Dedifferentiated amniotic fluid mesenchymal stem cell (primary cell): ENCODE results near the gene PSME1.

Source experiments
- DNase-seq: peaks from one replicate; pipeline ENCODE4 v3.0.0-alpha.2; 2016; ENCODE audit errors: extremely low spot score

Gene PSME1

GRCh38 chr14:24172261-24172860 is 36.4 kb downstream of the PSME1 start:
- DNase-seq: no peak

DNA sequence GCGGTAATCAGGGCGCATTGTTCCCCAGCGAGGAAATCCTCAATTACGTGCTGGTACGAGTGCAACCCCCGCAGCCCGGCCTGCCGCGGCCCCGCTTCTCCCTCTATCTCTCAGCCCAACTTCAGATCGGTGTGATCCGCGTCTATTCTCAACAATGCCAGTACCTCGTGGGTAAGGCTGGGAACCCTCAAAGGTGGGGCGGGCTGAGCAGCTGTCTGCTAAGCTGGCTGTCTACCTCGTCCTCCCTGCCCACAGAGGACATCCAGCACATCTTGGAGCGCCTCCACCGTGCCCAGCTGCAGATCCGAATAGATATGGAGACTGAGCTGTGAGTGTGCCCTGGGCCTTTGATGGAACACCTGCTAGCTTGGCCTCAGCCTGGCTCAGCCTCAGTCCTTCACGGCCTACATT is 36.9 kb downstream of the PSME1 start:
- no peak for DNase-seq

DNA sequence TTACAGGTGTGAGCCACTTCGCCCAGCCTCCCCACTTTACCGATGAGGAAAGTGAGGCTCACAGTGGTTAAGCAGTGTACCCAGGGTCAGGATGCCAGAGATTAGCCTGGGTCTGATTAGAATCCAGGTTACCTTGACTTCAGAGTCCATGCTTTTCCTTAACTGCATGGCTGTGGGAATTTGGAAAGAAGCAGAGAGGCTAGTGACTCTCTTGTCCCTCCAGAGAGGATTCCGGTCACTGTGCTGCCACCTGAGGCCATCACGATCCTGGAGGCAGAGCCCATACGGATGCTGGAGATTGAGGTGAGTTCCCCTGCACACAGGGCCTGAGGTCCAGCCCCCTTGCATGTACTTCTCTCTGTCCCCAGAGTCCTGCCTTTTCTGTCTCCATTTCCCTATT is 40.6 kb downstream of the PSME1 start:
- no peak for DNase-seq

GRCh38 chr14:24177041-24177825 is 41.2 kb downstream of the PSME1 start:
- DNase-seq: no peak

DNA sequence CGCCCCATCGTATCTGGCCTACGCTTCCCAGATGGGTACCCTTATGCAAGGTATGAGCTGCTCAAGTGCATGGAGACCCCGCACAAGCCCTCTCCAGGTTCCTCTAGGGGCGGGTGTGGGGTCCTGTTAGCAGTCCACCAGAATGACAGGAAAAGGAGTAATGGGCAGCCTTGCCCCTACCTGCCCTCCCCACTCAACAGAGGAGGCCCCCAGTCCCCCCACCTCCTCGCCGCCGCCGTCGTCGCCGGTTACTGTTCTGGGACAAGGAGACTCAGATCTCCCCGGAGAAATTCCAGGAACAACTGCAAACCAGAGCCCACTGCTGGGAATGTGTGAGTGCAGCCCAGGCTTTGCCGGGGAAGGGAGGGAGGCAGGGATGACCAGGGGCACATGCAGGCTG is 41.9 kb downstream of the PSME1 start:
- no peak for DNase-seq

DNA sequence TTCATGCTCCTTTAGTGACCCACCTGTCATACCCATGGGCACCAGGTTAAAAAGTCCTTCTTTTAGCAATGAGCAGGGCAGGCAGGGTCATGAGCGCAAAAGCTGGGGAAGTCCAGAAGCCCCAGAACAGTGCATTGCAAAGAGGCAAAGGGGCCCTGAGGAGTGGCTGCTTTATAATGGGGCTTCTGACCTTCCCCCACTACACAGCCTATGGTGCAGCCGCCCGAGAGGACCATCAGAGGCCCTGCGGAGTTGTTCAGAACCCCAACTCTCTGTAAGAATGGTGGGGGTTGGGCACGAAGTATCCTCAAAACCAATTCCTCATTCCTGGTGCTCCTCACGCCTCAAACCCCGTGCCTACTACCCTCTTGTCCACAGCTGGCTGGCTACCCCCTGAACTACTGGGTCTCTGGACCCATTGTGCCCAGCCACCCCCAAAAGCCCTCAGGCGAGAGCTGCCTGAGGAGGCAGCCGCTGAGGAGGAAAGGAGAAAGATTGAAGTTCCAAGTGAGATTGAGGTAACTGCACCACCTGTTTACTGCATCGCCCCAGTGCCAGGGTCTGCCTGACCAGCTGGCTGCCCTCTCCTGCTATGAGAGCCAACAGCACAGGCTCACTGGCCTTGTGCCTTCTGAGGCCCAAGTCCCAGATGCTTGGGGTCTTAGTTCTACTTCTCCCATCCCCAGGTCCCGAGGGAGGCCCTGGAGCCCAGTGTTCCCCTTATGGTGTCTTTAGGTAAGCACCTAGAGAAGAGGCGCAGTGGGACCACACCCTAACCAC is 42.6 kb downstream of the PSME1 start:
- DNase-seq: no peak

GRCh38 chr14:24179294-24179960 is 43.4 kb downstream of the PSME1 start:
- DNase-seq: no peak

DNA sequence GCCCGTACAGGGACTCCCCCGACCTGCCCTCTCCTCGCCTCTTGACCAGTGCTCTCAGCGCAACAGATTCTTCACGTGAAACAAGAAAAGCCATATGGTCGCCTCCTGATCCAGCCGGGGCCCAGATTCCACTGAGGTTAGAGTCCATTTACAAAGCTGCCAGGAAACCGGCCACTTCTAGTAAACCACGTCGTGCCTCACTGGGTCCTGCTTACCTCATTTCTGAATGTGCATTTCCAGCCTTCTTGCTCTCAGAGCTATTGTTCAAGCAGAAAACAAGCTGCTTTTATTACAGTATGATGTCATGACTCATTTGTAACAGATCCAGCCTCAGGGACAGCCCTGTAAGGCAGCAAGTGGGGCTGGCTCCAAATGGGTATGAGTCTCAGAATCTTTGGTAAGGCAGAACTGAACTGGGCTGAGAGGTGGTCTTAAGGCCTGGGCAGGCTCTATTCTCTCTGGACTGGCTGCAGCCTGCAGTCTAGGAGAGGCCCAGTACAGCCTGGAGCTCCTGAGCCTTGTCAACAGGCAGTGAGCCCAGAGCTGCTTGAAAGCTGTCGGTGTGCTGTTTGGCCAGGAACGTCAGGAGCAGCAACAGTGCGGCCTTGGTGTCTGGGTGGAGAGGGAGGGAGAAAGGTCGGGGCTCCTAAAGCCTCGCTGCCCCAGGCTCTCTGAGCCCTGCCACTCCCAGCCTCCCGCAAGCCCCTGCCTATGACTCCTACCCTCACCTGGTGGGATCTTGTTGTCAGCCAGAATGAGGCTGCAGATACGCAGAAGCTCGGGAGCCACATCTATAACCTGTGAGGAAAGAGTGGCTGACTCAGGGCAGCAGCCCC is 44.2 kb downstream of the PSME1 start:
- peak; percentile 23 for DNase-seq

DNA sequence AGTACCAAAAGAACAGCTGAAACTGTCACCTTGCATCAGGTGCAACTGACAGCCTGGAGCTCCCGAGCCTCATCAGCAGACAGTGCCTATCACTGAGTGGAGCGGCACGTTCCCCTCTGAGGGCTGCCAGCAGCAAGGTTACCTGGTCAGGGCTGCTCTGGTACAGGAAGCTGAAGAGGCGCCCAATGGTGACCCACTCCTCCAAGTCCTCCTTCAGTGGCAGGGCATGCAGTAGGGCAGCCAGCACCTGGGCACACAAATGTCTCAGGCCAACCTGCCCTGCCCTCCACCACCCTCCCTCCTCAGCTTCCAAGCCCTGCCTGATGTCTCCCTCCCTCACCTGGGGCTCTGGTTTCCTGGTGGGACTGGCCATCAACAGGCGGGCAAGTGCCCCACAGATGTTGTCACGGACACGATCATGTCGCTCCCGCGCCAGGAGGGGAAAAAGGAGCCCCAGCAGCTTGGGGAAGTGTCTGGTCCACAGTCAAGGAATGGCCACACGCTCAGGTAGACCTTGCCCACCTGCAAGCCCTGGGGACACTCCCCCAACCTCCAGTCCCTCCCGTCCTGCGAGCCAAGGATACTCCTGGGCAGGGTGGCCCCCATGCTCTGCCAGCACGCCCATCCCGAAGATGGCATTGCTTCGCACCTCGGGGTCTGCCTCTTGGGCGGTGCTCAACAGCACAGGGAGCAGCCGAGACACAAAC is 45.5 kb downstream of the PSME1 start:
- DNase-seq: no peak

DNA sequence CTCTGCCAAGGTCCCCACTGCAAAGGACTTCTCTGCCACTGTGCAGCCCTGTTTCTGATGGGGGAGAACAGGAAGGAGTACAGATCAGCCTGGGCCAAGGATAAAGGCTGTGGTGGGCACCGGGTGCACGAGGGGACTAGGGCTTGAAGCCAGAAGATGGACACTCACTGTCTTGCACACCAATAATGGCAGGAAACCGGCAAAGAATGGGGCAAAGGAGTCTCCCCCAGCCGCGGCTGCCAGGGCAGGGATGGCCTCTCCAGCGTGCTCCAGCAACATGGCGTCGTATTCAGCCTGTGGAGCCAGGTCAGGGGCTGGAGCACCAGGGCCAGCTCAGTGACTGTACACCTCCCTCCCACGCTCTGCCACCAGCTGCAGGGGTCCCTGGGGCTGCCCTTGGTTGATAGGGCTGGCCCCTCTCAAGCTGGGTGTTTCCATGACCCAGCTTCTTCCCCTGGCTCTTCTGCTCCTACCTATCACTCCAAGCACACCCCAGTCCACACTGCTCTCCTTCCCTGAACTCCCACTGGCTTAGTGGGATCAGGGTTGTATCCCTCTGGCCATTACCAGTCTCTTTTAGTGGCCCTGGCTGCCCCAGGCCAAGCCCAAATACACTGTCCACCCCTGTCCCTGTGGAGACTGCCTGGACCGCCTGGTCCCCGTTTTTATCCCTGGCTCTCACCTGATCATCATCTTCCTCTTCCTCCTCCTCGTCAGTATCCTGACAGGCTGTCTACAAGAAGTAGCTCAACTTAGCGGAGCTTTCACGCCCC is 46.3 kb downstream of the PSME1 start:
- DNase-seq: no peak

DNA sequence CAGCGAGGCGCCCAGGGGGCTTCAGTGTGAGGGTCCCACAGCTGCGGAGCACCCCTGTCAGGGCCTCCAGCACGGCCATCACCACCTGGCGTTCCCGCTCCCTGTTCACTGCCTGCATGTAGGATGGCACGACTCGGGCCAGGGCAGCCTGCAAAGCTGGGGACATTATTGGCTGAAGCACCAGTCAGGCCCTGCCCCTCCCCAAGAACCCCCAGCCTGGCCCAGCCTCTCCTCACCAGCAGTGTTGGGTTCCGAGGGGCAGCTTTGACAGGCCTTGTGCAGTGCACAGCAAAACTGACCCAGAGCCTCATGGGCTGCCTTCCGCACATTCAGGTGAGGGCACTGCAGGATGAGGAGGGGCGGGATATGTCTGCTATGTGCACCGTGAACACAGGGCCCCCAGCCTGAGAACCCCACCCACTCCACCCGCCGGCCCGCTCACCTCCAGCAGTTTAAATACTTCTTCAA is 47.1 kb downstream of the PSME1 start:
- DNase-seq: no peak

- no peak for DNase-seq
These were observed 48.3 kb downstream of the PSME1 start for GRCh38 chr14:24184104-24184970.

- no peak for DNase-seq
These were observed 49.0 kb downstream of the PSME1 start for GRCh38 chr14:24185026-24185425.

GRCh38 chr14:24185741-24186140 is 49.7 kb downstream of the PSME1 start:
- DNase-seq: no peak

- DNase-seq: no peak
These were observed 51.0 kb downstream of the PSME1 start for GRCh38 chr14:24186831-24187538.

DNA sequence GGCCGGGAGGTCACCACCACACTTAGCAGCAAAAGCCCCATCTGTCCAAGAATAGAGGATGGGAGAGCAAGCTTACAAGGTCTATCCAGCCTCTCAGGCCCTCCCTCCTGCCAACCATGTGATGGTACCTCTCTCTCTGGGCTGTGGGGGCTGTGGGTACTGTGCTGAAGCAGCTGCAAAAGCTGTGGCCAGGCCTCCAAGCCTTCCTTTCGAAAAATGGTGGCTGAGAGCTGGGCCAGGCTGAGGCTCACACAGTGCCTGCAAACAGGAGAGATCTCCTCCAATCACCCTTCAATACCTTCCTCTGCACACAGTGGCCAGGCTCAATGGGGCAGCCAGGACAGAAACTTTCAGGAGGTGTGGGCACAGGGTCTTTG is 51.5 kb downstream of the PSME1 start:
- DNase-seq: no peak
